ENCODE data around the gene TRPM7.

DNA sequence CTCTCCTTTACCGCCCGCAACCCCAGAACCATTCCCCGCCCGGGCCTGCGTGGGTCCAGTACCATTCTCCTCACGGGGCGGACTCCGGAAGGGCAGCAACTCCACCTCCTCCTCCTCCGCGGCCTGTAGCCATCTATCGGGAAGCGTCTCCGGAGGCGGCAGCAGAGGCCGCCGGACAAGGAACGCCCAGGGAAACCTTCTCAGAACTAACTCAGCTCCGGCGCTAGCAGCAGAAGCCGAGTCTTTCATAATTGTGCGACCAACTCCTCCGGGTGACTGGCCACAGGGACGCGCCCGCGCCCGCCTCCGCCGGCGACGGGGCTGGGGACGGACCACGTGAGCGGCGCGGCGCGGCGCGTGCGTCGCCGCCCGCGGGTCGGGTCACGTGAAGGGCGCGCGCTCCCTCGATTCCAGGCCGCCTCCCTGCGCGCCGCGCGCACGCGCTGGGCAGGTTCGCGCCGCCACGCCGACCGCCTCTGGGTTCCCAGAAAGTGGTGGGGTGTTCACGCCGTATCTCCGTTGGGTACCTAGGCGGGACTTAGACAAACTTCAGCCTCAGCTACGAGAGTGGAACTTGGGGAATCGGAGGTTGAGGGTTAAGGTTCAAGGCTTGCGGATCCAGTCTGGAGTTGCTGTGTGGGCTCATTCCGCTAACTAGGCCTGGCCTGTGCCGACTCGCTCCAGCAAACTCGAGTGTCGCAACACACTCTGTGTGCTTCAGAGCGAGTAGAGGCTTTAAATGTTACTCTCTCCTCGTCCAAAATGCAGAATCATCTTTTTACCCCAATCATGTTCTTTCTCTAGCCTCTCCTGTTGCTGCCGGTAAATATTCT, at the start of gene TRPM7:
- TF ChIP-seq, protein P1, sequence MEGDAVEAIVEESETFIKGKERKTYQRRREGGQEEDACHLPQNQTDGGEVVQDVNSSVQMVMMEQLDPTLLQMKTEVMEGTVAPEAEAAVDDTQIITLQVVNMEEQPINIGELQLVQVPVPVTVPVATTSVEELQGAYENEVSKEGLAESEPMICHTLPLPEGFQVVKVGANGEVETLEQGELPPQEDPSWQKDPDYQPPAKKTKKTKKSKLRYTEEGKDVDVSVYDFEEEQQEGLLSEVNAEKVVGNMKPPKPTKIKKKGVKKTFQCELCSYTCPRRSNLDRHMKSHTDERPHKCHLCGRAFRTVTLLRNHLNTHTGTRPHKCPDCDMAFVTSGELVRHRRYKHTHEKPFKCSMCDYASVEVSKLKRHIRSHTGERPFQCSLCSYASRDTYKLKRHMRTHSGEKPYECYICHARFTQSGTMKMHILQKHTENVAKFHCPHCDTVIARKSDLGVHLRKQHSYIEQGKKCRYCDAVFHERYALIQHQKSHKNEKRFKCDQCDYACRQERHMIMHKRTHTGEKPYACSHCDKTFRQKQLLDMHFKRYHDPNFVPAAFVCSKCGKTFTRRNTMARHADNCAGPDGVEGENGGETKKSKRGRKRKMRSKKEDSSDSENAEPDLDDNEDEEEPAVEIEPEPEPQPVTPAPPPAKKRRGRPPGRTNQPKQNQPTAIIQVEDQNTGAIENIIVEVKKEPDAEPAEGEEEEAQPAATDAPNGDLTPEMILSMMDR (conservative IDR thresholded peaks at IDR 0.05 in 1 of 2, IDR thresholded peaks at IDR 0.05 in 1 of 2; ENCODE audit: extremely low read depth in 1 of 2, insufficient read depth in 1 of 2, low read depth in 1 of 2, low read length in 2 of 2), result peak in 1 of 2 donors; percentile 28
- no peak for TF ChIP-seq EZH2 (IDR thresholded peaks at IDR 0.05; ENCODE audit: borderline replicate concordance, low read length)

Measured in mammary epithelial cell (primary cell).